ENCODE data around the gene SFMBT1.
A peak's percentile ranks its signal among the peaks of the same experiment; 100 is the strongest.

The SFMBT1 gene

GRCh38 chr3:52986049-52986448 is 59.8 kb downstream of the SFMBT1 start:
- H3K9me3 ChIP-seq (ENCODE audit: insufficient read depth, low read depth, low read length) = no peaks in the 10 kb centered on the region
- no peaks in the 10 kb centered on the region for H3K9me2 ChIP-seq (replicated peaks; ENCODE audit: low read depth, low read length)
- no peak overlapping the region for H3K9ac ChIP-seq (ENCODE audit: low read depth, low read length, poor library complexity, severe bottlenecking)
- no peak overlapping the region for H3K4me3 ChIP-seq (ENCODE audit: low read length, poor library complexity, severe bottlenecking)
- H2AFZ ChIP-seq (ENCODE audit: low read length) = no peak overlapping the region
- no peaks in the 10 kb centered on the region for H3K36me3 ChIP-seq (ENCODE audit: insufficient read depth, low read length)
- no peaks in the 10 kb centered on the region for H4K20me1 ChIP-seq (ENCODE audit: insufficient read depth, low read length, poor library complexity, severe bottlenecking)
- no peak overlapping the region for H3K4me2 ChIP-seq (ENCODE audit: low read depth, low read length, poor library complexity, severe bottlenecking)
- H3K4me1 ChIP-seq (ENCODE audit: insufficient read depth, low read length, poor library complexity, severe bottlenecking) = peaks cover 15% of the 10 kb centered on the region
- no peak for TF ChIP-seq EZH2phosphoT487 (IDR thresholded peaks at IDR 0.05; ENCODE audit: borderline replicate concordance)
- TF ChIP-seq, protein P1, sequence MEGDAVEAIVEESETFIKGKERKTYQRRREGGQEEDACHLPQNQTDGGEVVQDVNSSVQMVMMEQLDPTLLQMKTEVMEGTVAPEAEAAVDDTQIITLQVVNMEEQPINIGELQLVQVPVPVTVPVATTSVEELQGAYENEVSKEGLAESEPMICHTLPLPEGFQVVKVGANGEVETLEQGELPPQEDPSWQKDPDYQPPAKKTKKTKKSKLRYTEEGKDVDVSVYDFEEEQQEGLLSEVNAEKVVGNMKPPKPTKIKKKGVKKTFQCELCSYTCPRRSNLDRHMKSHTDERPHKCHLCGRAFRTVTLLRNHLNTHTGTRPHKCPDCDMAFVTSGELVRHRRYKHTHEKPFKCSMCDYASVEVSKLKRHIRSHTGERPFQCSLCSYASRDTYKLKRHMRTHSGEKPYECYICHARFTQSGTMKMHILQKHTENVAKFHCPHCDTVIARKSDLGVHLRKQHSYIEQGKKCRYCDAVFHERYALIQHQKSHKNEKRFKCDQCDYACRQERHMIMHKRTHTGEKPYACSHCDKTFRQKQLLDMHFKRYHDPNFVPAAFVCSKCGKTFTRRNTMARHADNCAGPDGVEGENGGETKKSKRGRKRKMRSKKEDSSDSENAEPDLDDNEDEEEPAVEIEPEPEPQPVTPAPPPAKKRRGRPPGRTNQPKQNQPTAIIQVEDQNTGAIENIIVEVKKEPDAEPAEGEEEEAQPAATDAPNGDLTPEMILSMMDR (conservative IDR thresholded peaks at IDR 0.05; ENCODE audit: low read length) = no peak
- peaks cover 14% of the 10 kb centered on the region; the same call in 1 of the 2 replicates for H3K79me2 ChIP-seq (ENCODE audit: insufficient read depth, low read length)
- no peaks in the 10 kb centered on the region for H3F3A ChIP-seq (ENCODE audit: low read depth)
- no peaks in the 10 kb centered on the region for H3K27me3 ChIP-seq (ENCODE audit: insufficient read depth, low read length, poor library complexity, severe bottlenecking)

DNA sequence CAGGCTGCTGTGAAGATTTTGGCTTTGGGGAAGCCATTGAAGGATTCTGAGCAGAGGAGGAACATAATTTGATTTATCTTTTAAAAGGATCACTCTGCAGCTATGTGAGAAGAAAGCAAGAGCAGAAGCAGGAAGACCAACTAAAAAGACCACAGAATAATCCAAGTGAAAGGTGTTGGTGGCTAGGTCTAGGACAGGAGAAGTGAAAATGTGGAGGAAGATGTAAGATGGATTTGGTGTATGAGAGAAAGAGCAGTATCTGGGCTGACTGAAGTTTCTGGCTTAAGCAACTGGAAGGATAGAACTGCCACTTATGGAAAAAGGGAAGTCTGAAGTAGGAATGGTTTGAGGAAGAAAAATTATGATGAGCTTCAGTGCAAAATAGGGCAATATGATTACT is 62.0 kb downstream of the SFMBT1 start:
- no peak overlapping the region for H3K9ac ChIP-seq (ENCODE audit: low read depth, low read length, poor library complexity, severe bottlenecking)
- peak overlapping the region; percentile 51 for H3K4me2 ChIP-seq (ENCODE audit: low read depth, low read length, poor library complexity, severe bottlenecking)
- no peaks in the 10 kb centered on the region for H3K27me3 ChIP-seq (ENCODE audit: insufficient read depth, low read length, poor library complexity, severe bottlenecking)
- peaks cover 15% of the 10 kb centered on the region for H3K4me1 ChIP-seq (ENCODE audit: insufficient read depth, low read length, poor library complexity, severe bottlenecking)
- TF ChIP-seq EZH2phosphoT487 (IDR thresholded peaks at IDR 0.05; ENCODE audit: borderline replicate concordance) = no peak
- TF ChIP-seq, protein P1 (conservative IDR thresholded peaks at IDR 0.05; ENCODE audit: low read length) = no peak
- peak overlapping the region; percentile 43 for H3K4me3 ChIP-seq (ENCODE audit: low read length, poor library complexity, severe bottlenecking)
- no peaks in the 10 kb centered on the region for H3F3A ChIP-seq (ENCODE audit: low read depth)
- no peaks in the 10 kb centered on the region for H3K9me2 ChIP-seq (replicated peaks; ENCODE audit: low read depth, low read length)
- peaks cover 11% of the 10 kb centered on the region; the same call in 1 of the 2 replicates for H3K79me2 ChIP-seq (ENCODE audit: insufficient read depth, low read length)
- H3K9me3 ChIP-seq (ENCODE audit: insufficient read depth, low read depth, low read length) = no peaks in the 10 kb centered on the region
- no peaks in the 10 kb centered on the region for H4K20me1 ChIP-seq (ENCODE audit: insufficient read depth, low read length, poor library complexity, severe bottlenecking)
- H2AFZ ChIP-seq (ENCODE audit: low read length) = peak overlapping the region; percentile 31
- no peaks in the 10 kb centered on the region for H3K36me3 ChIP-seq (ENCODE audit: insufficient read depth, low read length)

DNA sequence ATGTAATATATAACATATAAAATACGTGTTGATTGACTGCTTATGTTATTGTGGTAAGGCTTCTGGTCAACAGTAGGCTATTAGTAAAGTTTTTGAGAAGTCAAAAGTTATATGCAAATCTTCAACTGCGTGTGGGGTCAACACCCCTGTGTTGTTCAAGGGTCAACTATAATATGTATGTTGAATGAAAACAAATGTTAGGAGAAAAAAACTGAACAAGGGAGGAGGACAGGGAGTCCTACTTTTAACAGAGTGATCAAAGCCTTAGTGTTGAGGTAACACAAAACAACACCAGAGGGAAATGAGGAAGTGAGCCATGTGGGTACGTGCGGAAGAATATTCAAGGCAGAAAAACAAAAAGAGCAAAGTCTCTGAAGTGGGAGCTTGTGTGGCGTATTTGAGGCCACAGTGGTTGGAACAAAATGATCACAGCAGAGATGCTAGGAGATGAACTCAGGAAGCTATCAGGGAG is 62.5 kb downstream of the SFMBT1 start:
- H2AFZ ChIP-seq (ENCODE audit: low read length) = peak overlapping the region; percentile 31
- no peak for TF ChIP-seq EZH2phosphoT487 (IDR thresholded peaks at IDR 0.05; ENCODE audit: borderline replicate concordance)
- TF ChIP-seq, protein P1 (conservative IDR thresholded peaks at IDR 0.05; ENCODE audit: low read length) = no peak
- no peaks in the 10 kb centered on the region for H3K9me2 ChIP-seq (replicated peaks; ENCODE audit: low read depth, low read length)
- no peaks in the 10 kb centered on the region for H3K36me3 ChIP-seq (ENCODE audit: insufficient read depth, low read length)
- H3F3A ChIP-seq (ENCODE audit: low read depth) = no peaks in the 10 kb centered on the region
- H3K4me2 ChIP-seq (ENCODE audit: low read depth, low read length, poor library complexity, severe bottlenecking) = peak overlapping the region; percentile 51
- peak overlapping the region; percentile 43 for H3K4me3 ChIP-seq (ENCODE audit: low read length, poor library complexity, severe bottlenecking)
- peaks cover 11% of the 10 kb centered on the region; the same call in 1 of the 2 replicates for H3K79me2 ChIP-seq (ENCODE audit: insufficient read depth, low read length)
- H3K27me3 ChIP-seq (ENCODE audit: insufficient read depth, low read length, poor library complexity, severe bottlenecking) = no peaks in the 10 kb centered on the region
- H3K9me3 ChIP-seq (ENCODE audit: insufficient read depth, low read depth, low read length) = no peaks in the 10 kb centered on the region
- H3K9ac ChIP-seq (ENCODE audit: low read depth, low read length, poor library complexity, severe bottlenecking) = no peak overlapping the region
- no peaks in the 10 kb centered on the region for H4K20me1 ChIP-seq (ENCODE audit: insufficient read depth, low read length, poor library complexity, severe bottlenecking)
- peaks cover 15% of the 10 kb centered on the region for H3K4me1 ChIP-seq (ENCODE audit: insufficient read depth, low read length, poor library complexity, severe bottlenecking)
